ENCODE data around the gene BMPER. TPM values are rescaled to one million over a fixed set of nuclear protein-coding genes. Genes with fewer than 3 reads are reported as not detected.

BMPER gene
- total RNA-seq, 6 experiments from 2014 or later: 9.4 to 13.5 (median 11.1) TPM

- H3K27ac Mint-ChIP-seq: no peak overlapping the region
- H3K9me3 Mint-ChIP-seq: no peaks in the 10 kb centered on the region
- no peaks in the 10 kb centered on the region for H3K36me3 Mint-ChIP-seq (ENCODE audit: low read depth)
- no peaks in the 10 kb centered on the region; the same call in 1 of the 2 replicates for H3K27me3 Mint-ChIP-seq (ENCODE audit: insufficient read depth)
- DNase-seq: no peak
- H3K4me3 Mint-ChIP-seq: no peak overlapping the region
- H3K4me1 Mint-ChIP-seq (ENCODE audit: low read depth): peaks cover 24% of the 10 kb centered on the region
- TF ChIP-seq, protein P1, sequence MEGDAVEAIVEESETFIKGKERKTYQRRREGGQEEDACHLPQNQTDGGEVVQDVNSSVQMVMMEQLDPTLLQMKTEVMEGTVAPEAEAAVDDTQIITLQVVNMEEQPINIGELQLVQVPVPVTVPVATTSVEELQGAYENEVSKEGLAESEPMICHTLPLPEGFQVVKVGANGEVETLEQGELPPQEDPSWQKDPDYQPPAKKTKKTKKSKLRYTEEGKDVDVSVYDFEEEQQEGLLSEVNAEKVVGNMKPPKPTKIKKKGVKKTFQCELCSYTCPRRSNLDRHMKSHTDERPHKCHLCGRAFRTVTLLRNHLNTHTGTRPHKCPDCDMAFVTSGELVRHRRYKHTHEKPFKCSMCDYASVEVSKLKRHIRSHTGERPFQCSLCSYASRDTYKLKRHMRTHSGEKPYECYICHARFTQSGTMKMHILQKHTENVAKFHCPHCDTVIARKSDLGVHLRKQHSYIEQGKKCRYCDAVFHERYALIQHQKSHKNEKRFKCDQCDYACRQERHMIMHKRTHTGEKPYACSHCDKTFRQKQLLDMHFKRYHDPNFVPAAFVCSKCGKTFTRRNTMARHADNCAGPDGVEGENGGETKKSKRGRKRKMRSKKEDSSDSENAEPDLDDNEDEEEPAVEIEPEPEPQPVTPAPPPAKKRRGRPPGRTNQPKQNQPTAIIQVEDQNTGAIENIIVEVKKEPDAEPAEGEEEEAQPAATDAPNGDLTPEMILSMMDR (IDR thresholded peaks at IDR 0.05): no peak
Measured at GRCh38 chr7:34191162-34191561, 285.8 kb downstream of the BMPER start.

- Mint-ChIP-seq H3K4me1 (ENCODE audit: low read depth) (peaks cover 24% of the 10 kb centered on the region), H3K27me3 (ENCODE audit: insufficient read depth) (no peaks in the 10 kb centered on the region; the same call in 1 of the 2 replicates), H3K27ac (no peak overlapping the region), H3K4me3 (no peak overlapping the region), H3K9me3 (no peaks in the 10 kb centered on the region), H3K36me3 (ENCODE audit: low read depth) (no peaks in the 10 kb centered on the region)
- TF ChIP-seq, protein P1 (IDR thresholded peaks at IDR 0.05): no peak
- no peak for DNase-seq
Measured at GRCh38 chr7:34191771-34192479, 286.6 kb downstream of the BMPER start.

GRCh38 chr7:34192906-34193305, 287.6 kb downstream of the BMPER start:
- H3K4me1 Mint-ChIP-seq (ENCODE audit: low read depth): peaks cover 15% of the 10 kb centered on the region
- TF ChIP-seq, protein P1 (IDR thresholded peaks at IDR 0.05): no peak
- H3K4me3 Mint-ChIP-seq: no peak overlapping the region
- H3K27me3 Mint-ChIP-seq (ENCODE audit: insufficient read depth): no peaks in the 10 kb centered on the region; the same call in 1 of the 2 replicates
- H3K36me3 Mint-ChIP-seq (ENCODE audit: low read depth): no peaks in the 10 kb centered on the region
- H3K9me3 Mint-ChIP-seq: no peaks in the 10 kb centered on the region
- DNase-seq: no peak
- no peak overlapping the region for H3K27ac Mint-ChIP-seq

DNA sequence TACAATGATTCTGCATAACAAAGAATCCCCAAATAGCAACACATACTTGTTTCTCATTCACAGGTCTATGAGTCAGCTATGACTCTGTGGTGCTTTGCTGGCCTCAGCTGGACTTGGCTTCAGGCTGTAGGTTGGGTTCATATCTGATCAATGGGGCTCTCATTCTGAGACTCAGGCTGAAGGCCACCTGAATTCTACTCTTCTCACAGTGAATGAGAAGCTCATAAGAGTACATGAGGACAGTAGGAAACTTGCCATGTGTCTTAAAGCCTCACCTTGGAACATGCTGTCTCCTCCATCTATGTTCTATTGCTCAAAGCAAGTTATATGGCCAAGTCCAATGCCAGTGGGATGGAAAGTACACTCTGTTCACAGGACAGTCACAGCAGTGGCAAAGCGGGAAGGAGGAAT, 292.9 kb downstream of the BMPER start:
- TF ChIP-seq, protein P1 (IDR thresholded peaks at IDR 0.05): no peak
- peak; percentile 8 for DNase-seq
- Mint-ChIP-seq H3K36me3 (ENCODE audit: low read depth) (no peaks in the 10 kb centered on the region), H3K4me3 (no peak overlapping the region), H3K27me3 (ENCODE audit: insufficient read depth) (no peaks in the 10 kb centered on the region), H3K9me3 (peaks cover 3% of the 10 kb centered on the region; the same call in 1 of the 2 replicates), H3K27ac (no peak overlapping the region), H3K4me1 (ENCODE audit: low read depth) (peaks cover 4% of the 10 kb centered on the region; the same call in 1 of the 2 replicates)
